Lower leg skin (tissue), 3 donors: ENCODE data around the gene SPATA13.
"Not testable (repeated sequence)": the region's sequence is repeated elsewhere in the genome, so short reads cannot be mapped to it uniquely, and the experiment has no call there.

Experiments used
- CTCF ChIP-seq, 3 donors: fragments of 450-650 bp; IDR thresholded peaks; one replicate each; pipeline ENCODE4 v1.5.1; 2016; ENCODE audit warnings: antibody characterized with exemption in 3 of 3, mild to moderate bottlenecking in 3 of 3, moderate library complexity in 2 of 3
- POLR2A ChIP-seq, 2 donors: fragments of 450-650 bp; IDR thresholded peaks; one replicate each; pipeline ENCODE4 v1.6.1; 2016 to 2017; ENCODE audit warnings: antibody characterized with exemption in 2 of 2, mild to moderate bottlenecking in 1 of 2, moderate library complexity in 1 of 2

- TF ChIP-seq CTCF, POLR2A (IDR thresholded peaks at IDR 0.05): not testable (repeated sequence)
Measured at GRCh38 chr13:24322470-24322869, 161.9 kb downstream of the SPATA13 start.
